Keratinocyte (primary cell): ENCODE results near the gene PRKAG2. TPM values are rescaled to one million over a fixed set of nuclear protein-coding genes. Genes with fewer than 3 reads are reported as not detected.

Experiments
- DNase-seq: peaks from one replicate; pipeline ENCODE4 v3.0.0-alpha.2; 2011; ENCODE audit warnings: low read depth, missing footprints, low spot score
- FAIRE-seq: peaks from 2 replicates; lab custom pipeline; 2011; peaks lifted over from hg19 to GRCh38; lab: Jason Lieb, UNC
- H2AFZ ChIP-seq: 2 replicates; pipeline ENCODE4 v1.6.0; 2012; ENCODE audit warnings: low read length, control low read depth, inconsistent platforms; ENCODE audit not compliant: control insufficient read depth
- H3K27ac ChIP-seq: 2 replicates; pipeline ENCODE4 v1.5.1; 2011; ENCODE audit warnings: low read length; ENCODE audit not compliant: control insufficient read depth, insufficient read depth
- H3K27me3 ChIP-seq: 3 replicates; pipeline ENCODE4 v1.6.0; 2011; ENCODE audit warnings: low read length; ENCODE audit not compliant: control insufficient read depth, insufficient read depth; ENCODE audit errors: extremely low read depth
- H3K36me3 ChIP-seq, 2 experiments: 2 replicates in 1 of 2; 3 replicates in 1 of 2; pipeline ENCODE4 v1.5.1; 2011; ENCODE audit warnings: low read length in 2 of 2, mild to moderate bottlenecking in 1 of 2; ENCODE audit not compliant: control insufficient read depth in 2 of 2, insufficient read depth in 2 of 2; ENCODE audit errors: extremely low read depth in 1 of 2
- H3K4me1 ChIP-seq: 3 replicates; pipeline ENCODE4 v1.5.1; 2011; ENCODE audit warnings: low read length; ENCODE audit not compliant: control insufficient read depth, insufficient read depth; ENCODE audit errors: extremely low read depth
- H3K4me2 ChIP-seq: 3 replicates; pipeline ENCODE4 v1.6.0; 2011; ENCODE audit warnings: low read depth, low read length; ENCODE audit not compliant: control insufficient read depth, insufficient read depth; ENCODE audit errors: extremely low read depth
- H3K4me3 ChIP-seq, 3 experiments: fragments of 200-600 bp in 1 of 3; sonication (generic) in 1 of 3; 2 replicates in 2 of 3; 3 replicates in 1 of 3; pipeline ENCODE4 v1.5.1; 2011 to 2016; ENCODE audit warnings: low read length in 3 of 3, mild to moderate bottlenecking in 3 of 3, control low read depth in 2 of 3, inconsistent platforms in 1 of 3, low read depth in 1 of 3, mixed read lengths in 1 of 3, mixed run types in 1 of 3, moderate library complexity in 1 of 3; ENCODE audit not compliant: control insufficient read depth in 2 of 3, insufficient read depth in 2 of 3; ENCODE audit errors: extremely low read depth in 1 of 3
- H3K79me2 ChIP-seq: 2 replicates; pipeline ENCODE4 v1.6.0; 2012; ENCODE audit warnings: low read length; ENCODE audit not compliant: control insufficient read depth, insufficient read depth
- H3K9ac ChIP-seq: 3 replicates; pipeline ENCODE4 v1.6.0; 2011; ENCODE audit warnings: low read length; ENCODE audit not compliant: control insufficient read depth, insufficient read depth; ENCODE audit errors: extremely low read depth
- H3K9me1 ChIP-seq: 3 replicates; pipeline ENCODE4 v1.6.0; 2011; ENCODE audit warnings: low read length; ENCODE audit not compliant: control insufficient read depth, insufficient read depth; ENCODE audit errors: extremely low read depth
- H3K9me3 ChIP-seq: 2 replicates; pipeline ENCODE4 v1.5.1; 2012; ENCODE audit warnings: low read depth, low read length; ENCODE audit not compliant: control insufficient read depth
- H4K20me1 ChIP-seq: 3 replicates; pipeline ENCODE4 v1.6.0; 2011; ENCODE audit warnings: low read length; ENCODE audit not compliant: control insufficient read depth, insufficient read depth; ENCODE audit errors: extremely low read depth
- CTCF ChIP-seq, 3 experiments: IDR thresholded peaks in 1 of 3; conservative IDR thresholded peaks in 1 of 3; optimal IDR thresholded peaks in 1 of 3; 2 replicates in 2 of 3; 3 replicates in 1 of 3; pipeline versions ENCODE3 to v1.5.1; 2011; ENCODE audit warnings: low read length in 3 of 3, mild to moderate bottlenecking in 3 of 3, moderate library complexity in 2 of 3, control low read depth in 1 of 3, inconsistent platforms in 1 of 3; ENCODE audit not compliant: insufficient read depth in 2 of 3; ENCODE audit errors: extremely low read depth in 1 of 3
- EZH2 ChIP-seq: IDR thresholded peaks from one replicate; pipeline ENCODE4 v1.6.1; 2012; ENCODE audit warnings: inconsistent platforms, mild to moderate bottlenecking, low read length, moderate library complexity
- dilution Hi-C: fragments of 300-500 bp; cut with MboI; formaldehyde crosslinking; loops from one replicate; pipeline ENCODE4 v1.7.0; 2020; ENCODE audit warnings: low sequenced_read_pairs; ENCODE audit not compliant: extremely low pct_ligation_motif_present
- polyA plus RNA-seq, 5 experiments: library from polyadenylated mRNA; depleted of rRNA in 3 of 5; stranded (reverse) in 3 of 5; stranded (forward) in 1 of 5; unstranded in 1 of 5; fragments of >200 nt; gene quantifications; 1 replicate in 1 of 5; 2 replicates in 3 of 5; 3 replicates in 1 of 5; pipeline versions ENCODE4 v1.2.1 to v1.2.3, GENCODE V29; 2011 to 2012; ENCODE audit warnings: missing spikeins in 2 of 5, low read depth in 1 of 5, low replicate concordance in 1 of 5

Gene PRKAG2
- polyA plus RNA-seq, 1 donor (not counting 4 experiments of a cell fraction or from before 2014, with no cell fraction given), result 39.5 TPM

GRCh38 chr7:151637781-151638261, 239.1 kb downstream of the PRKAG2 start:
- no peak for DNase-seq
- no peak for FAIRE-seq
- H3K36me3 ChIP-seq, result no peaks in the 10 kb centered on the region
- H3K27me3 ChIP-seq, result no peaks in the 10 kb centered on the region
- H3K79me2 ChIP-seq, result no peaks in the 10 kb centered on the region
- H3K9ac ChIP-seq, result no peak overlapping the region
- no peak overlapping the region for H2AFZ ChIP-seq
- TF ChIP-seq EZH2, result no peak
- H3K9me3 ChIP-seq, result no peaks in the 10 kb centered on the region
- H4K20me1 ChIP-seq, result no peaks in the 10 kb centered on the region
- no peak overlapping the region for H3K4me3 ChIP-seq
- no peaks in the 10 kb centered on the region for H3K9me1 ChIP-seq
- dilution Hi-C loops, result no loop called here
- H3K4me1 ChIP-seq, result peaks cover 9% of the 10 kb centered on the region
- no peak overlapping the region for H3K4me2 ChIP-seq
- no peak overlapping the region for H3K27ac ChIP-seq

- dilution Hi-C loops, result no loop called here
- FAIRE-seq, result no peak
- H3K9me3 ChIP-seq, result no peaks in the 10 kb centered on the region
These were observed 242.3 kb downstream of the PRKAG2 start for GRCh38 chr7:151634643-151635042.

More at GRCh38 chr7:151634643-151635042, 242.3 kb downstream of the PRKAG2 start:
- Histone ChIP-seq H3K4me3 (no peak overlapping the region), H3K4me1 (peaks cover 5% of the 10 kb centered on the region), H3K36me3 (no peaks in the 10 kb centered on the region), H4K20me1 (no peaks in the 10 kb centered on the region), H3K9me1 (no peaks in the 10 kb centered on the region), H3K27ac (no peak overlapping the region), H3K79me2 (peaks cover 15% of the 10 kb centered on the region), H3K9ac (no peak overlapping the region), H2AFZ (no peak overlapping the region), H3K27me3 (no peaks in the 10 kb centered on the region), H3K4me2 (no peak overlapping the region)
- TF ChIP-seq CTCF (optimal IDR thresholded peaks at IDR 0.05 in 1 of 3, IDR thresholded peaks at IDR 0.05 in 1 of 3, conservative IDR thresholded peaks at IDR 0.05 in 1 of 3; ENCODE audit: extremely low read depth in 1 of 3, insufficient read depth in 2 of 3, low read length in 3 of 3), result no peak
- TF ChIP-seq EZH2, result no peak
- DNase-seq, result no peak
